WTC11 (cell line): ENCODE data around the gene RPTOR. TPM values are rescaled to one million over a fixed set of nuclear protein-coding genes. Genes with fewer than 3 reads are reported as not detected.

Source experiments
- ATAC-seq: fragments of 200-7000 bp; cut with Tn5 transposase; 2 replicates; pipeline ENCODE4 v1.10.0; 2021; ENCODE audit warnings: mild to moderate bottlenecking, moderate library complexity
- CTCF ChIA-PET: fragments of 300-600 bp; sonication (Branson Sonifier 250); formaldehyde crosslinking; loops from one replicate; lab custom pipeline; 2021; ENCODE audit warnings: antibody characterized with exemption; lab: Charles Lee
- POLR2A ChIA-PET: fragments of 350-600 bp; sonication (Branson Sonifier 250); formaldehyde crosslinking; loops from one replicate; lab custom pipeline; 2021; ENCODE audit warnings: antibody characterized with exemption; lab: Charles Lee
- DNase-seq: peaks from one replicate; pipeline ENCODE4 v3.0.0; 2021; ENCODE audit warnings: low spot score
- H3K27ac Mint-ChIP-seq: 2 replicates; pipeline ENCODE4 v1.8.0; 2021; ENCODE audit warnings: mixed read lengths
- H3K27me3 Mint-ChIP-seq: 2 replicates; pipeline ENCODE4 v1.8.0; 2021; ENCODE audit warnings: low read depth, mild to moderate bottlenecking, moderate library complexity, mixed read lengths
- H3K36me3 Mint-ChIP-seq: 2 replicates; pipeline ENCODE4 v1.8.0; 2021; ENCODE audit warnings: mixed read lengths
- H3K4me1 Mint-ChIP-seq: 2 replicates; pipeline ENCODE4 v1.8.0; 2022; ENCODE audit warnings: mixed read lengths
- H3K4me3 Mint-ChIP-seq: 2 replicates; pipeline ENCODE4 v1.8.0; 2021; ENCODE audit warnings: mild to moderate bottlenecking, moderate library complexity, mixed read lengths
- H3K9me3 Mint-ChIP-seq: 2 replicates; pipeline ENCODE4 v1.8.0; 2021; ENCODE audit warnings: mixed read lengths
- AR ChIP-seq: fragments of 250-450 bp; sonication (Bioruptor Pico); IDR thresholded peaks from 2 replicates; pipeline ENCODE4 v1.9.0; 2021; ENCODE audit warnings: mild to moderate bottlenecking
- ATF1 ChIP-seq: sonication (generic); formaldehyde crosslinking; IDR thresholded peaks from 2 replicates; pipeline ENCODE4 v1.8.1; 2023; ENCODE audit warnings: mild to moderate bottlenecking, moderate library complexity, missing genetic modification reagents
- CDX4 ChIP-seq: fragments of 250-450 bp; sonication (Bioruptor Pico); IDR thresholded peaks from 2 replicates; pipeline ENCODE4 v1.9.0; 2021; ENCODE audit warnings: moderate library complexity, mild to moderate bottlenecking, inconsistent platforms, borderline replicate concordance
- CTCF ChIP-seq: fragments of 200-600 bp; IDR thresholded peaks from 2 replicates; pipeline ENCODE4 v1.8.0; 2022; ENCODE audit warnings: antibody characterized with exemption
- ELF4 ChIP-seq: sonication (generic); formaldehyde crosslinking; IDR thresholded peaks from 2 replicates; pipeline ENCODE4 v1.8.1; 2022; ENCODE audit warnings: low read depth, mild to moderate bottlenecking, moderate library complexity, missing genetic modification reagents
- EMX1 ChIP-seq: fragments of 250-450 bp; sonication (Bioruptor Pico); IDR thresholded peaks from 2 replicates; pipeline ENCODE4 v1.8.0; 2021; ENCODE audit warnings: mild to moderate bottlenecking
- HMGXB4 ChIP-seq: sonication (generic); formaldehyde crosslinking; IDR thresholded peaks from 2 replicates; pipeline ENCODE4 v1.8.1; 2023; ENCODE audit warnings: mild to moderate bottlenecking, moderate library complexity, missing genetic modification reagents
- IRF1 ChIP-seq: sonication (generic); formaldehyde crosslinking; IDR thresholded peaks from 2 replicates; pipeline ENCODE4 v1.8.0; 2023; ENCODE audit warnings: missing genetic modification reagents
- IRF2 ChIP-seq: sonication (generic); formaldehyde crosslinking; IDR thresholded peaks from 2 replicates; pipeline ENCODE4 v1.8.0; 2022; ENCODE audit warnings: low read depth, missing genetic modification reagents, borderline replicate concordance
- MLX ChIP-seq: sonication (generic); formaldehyde crosslinking; IDR thresholded peaks from 2 replicates; pipeline ENCODE4 v1.8.1; 2023; ENCODE audit warnings: mild to moderate bottlenecking, missing genetic modification reagents, moderate library complexity
- MYBL2 ChIP-seq: sonication (generic); formaldehyde crosslinking; IDR thresholded peaks from 2 replicates; pipeline ENCODE4 v1.8.1; 2023; ENCODE audit warnings: mild to moderate bottlenecking, moderate library complexity, missing genetic modification reagents
- NFATC4 ChIP-seq: fragments of 250-450 bp; sonication (Bioruptor Pico); IDR thresholded peaks from 2 replicates; pipeline ENCODE4 v1.9.0; 2021; ENCODE audit warnings: mild to moderate bottlenecking
- OVOL2 ChIP-seq: fragments of 250-450 bp; sonication (Bioruptor Pico); IDR thresholded peaks from 2 replicates; pipeline ENCODE4 v1.9.0; 2021; ENCODE audit warnings: mild to moderate bottlenecking, borderline replicate concordance
- SP1 ChIP-seq: sonication (generic); formaldehyde crosslinking; conservative IDR thresholded peaks from 2 replicates; pipeline ENCODE4 v1.8.1; 2022; ENCODE audit warnings: missing genetic modification reagents
- STAT6 ChIP-seq: sonication (generic); formaldehyde crosslinking; conservative IDR thresholded peaks from 2 replicates; pipeline ENCODE4 v1.8.1; 2023; ENCODE audit warnings: mild to moderate bottlenecking, low read depth, missing genetic modification reagents, moderate library complexity
- ZNF138 ChIP-seq: sonication (generic); formaldehyde crosslinking; conservative IDR thresholded peaks from 2 replicates; pipeline ENCODE4 v1.8.1; 2022; ENCODE audit warnings: mild to moderate bottlenecking, moderate library complexity, missing genetic modification reagents
- ZNF532 ChIP-seq: fragments of 250-450 bp; sonication (Bioruptor Pico); IDR thresholded peaks from 2 replicates; pipeline ENCODE4 v1.9.0; 2021; ENCODE audit warnings: mild to moderate bottlenecking, borderline replicate concordance
- ZNF671 ChIP-seq: fragments of 250-450 bp; sonication (Bioruptor Pico); IDR thresholded peaks from 2 replicates; pipeline ENCODE4 v1.8.0; 2021; ENCODE audit warnings: mild to moderate bottlenecking
- total RNA-seq: library from RNA; stranded (reverse); gene quantifications from 3 replicates; pipeline ENCODE4 v1.2.3, GENCODE V29; 2021

Gene RPTOR
- total RNA-seq, 1 experiment from 2014 or later, result 41.0 TPM

GRCh38 chr17:80621335-80621996, 76.8 kb downstream of the RPTOR start:
- TF ChIP-seq HMGXB4 (CRISPR knock-in tag) (no peak), NFATC4 (CRISPR knock-in tag) (no peak), IRF1 (CRISPR knock-in tag) (no peak), OVOL2 (CRISPR knock-in tag) (no peak), STAT6 (CRISPR knock-in tag) (no peak), CDX4 (CRISPR knock-in tag) (no peak), MYBL2 (CRISPR knock-in tag) (no peak), IRF2 (CRISPR knock-in tag) (no peak), SP1 (CRISPR knock-in tag) (no peak)
- TF ChIP-seq, all 79 proteins: peak for 0
- ATAC-seq (0 out of 2 replicates have a peak, but pooled peaks have one; percentile 20), DNase-seq (no peak)
- Mint-ChIP-seq H3K27ac (no peak overlapping the region; the same call in 1 of the 2 replicates), H3K4me1 (peaks cover 18% of the 10 kb centered on the region), H3K36me3 (no peaks in the 10 kb centered on the region), H3K27me3 (no peaks in the 10 kb centered on the region), H3K4me3 (no peak overlapping the region), H3K9me3 (no peaks in the 10 kb centered on the region)
- ChIA-PET POLR2A (no interaction called here), CTCF (no interaction called here)

- no peak for DNase-seq
- Mint-ChIP-seq H3K4me3 (no peak overlapping the region), H3K27ac (no peak overlapping the region), H3K27me3 (no peaks in the 10 kb centered on the region)
- ChIA-PET CTCF (no interaction called here), POLR2A (no interaction called here)
- ATAC-seq, result no peak
- TF ChIP-seq ZNF532 (CRISPR knock-in tag) (no peak), EMX1 (no peak), ATF1 (CRISPR knock-in tag) (no peak), ELF4 (no peak), CTCF (no peak), ZNF671 (CRISPR knock-in tag) (no peak), MLX (no peak), AR (CRISPR knock-in tag) (no peak), ZNF138 (CRISPR knock-in tag) (no peak)
- TF ChIP-seq, all 79 proteins: peak for 0
- peaks cover 3% of the 10 kb centered on the region for H3K36me3 Mint-ChIP-seq
- H3K9me3 Mint-ChIP-seq, result no peaks in the 10 kb centered on the region
- H3K4me1 Mint-ChIP-seq, result peaks cover 18% of the 10 kb centered on the region
Observed at GRCh38 chr17:80621997-80622357, 77.3 kb downstream of the RPTOR start.
